HCT116 (cell line): ENCODE data around the gene PNPLA5.

Experiments used
- CTCF ChIP-seq, 3 experiments: fragments of 200-600 bp in 1 of 3; sonication (generic) in 1 of 3; IDR thresholded peaks in 2 of 3; conservative IDR thresholded peaks in 1 of 3; 2 replicates each; pipeline ENCODE4 v1.5.1; 2012 to 2017; ENCODE audit warnings: low read depth in 2 of 3, low read length in 2 of 3, antibody characterized with exemption in 1 of 3, borderline replicate concordance in 1 of 3, control low read depth in 1 of 3, mild to moderate bottlenecking in 1 of 3, mixed read lengths in 1 of 3, mixed run types in 1 of 3, moderate library complexity in 1 of 3; ENCODE audit not compliant: insufficient read depth in 1 of 3
- EGR1 ChIP-seq: IDR thresholded peaks from 2 replicates; pipeline ENCODE4 v1.6.1; 2012; ENCODE audit warnings: low read depth
- ELF1 ChIP-seq: IDR thresholded peaks from 2 replicates; pipeline ENCODE4 v1.6.1; 2012; ENCODE audit warnings: low read depth, borderline replicate concordance
- EZH2 ChIP-seq: fragments of 200-600 bp; sonication (generic); IDR thresholded peaks from 2 replicates; pipeline ENCODE4 v1.6.1; 2017; ENCODE audit warnings: antibody characterized with exemption, mixed run types
- JUND ChIP-seq: IDR thresholded peaks from 2 replicates; pipeline ENCODE4 v1.6.1; 2012
- POLR2A ChIP-seq: IDR thresholded peaks from 2 replicates; pipeline ENCODE4 v1.7.0; 2011; ENCODE audit warnings: borderline replicate concordance; ENCODE audit not compliant: insufficient read depth, insufficient read length; ENCODE audit errors: extremely low read depth
- POLR2AphosphoS5 ChIP-seq: IDR thresholded peaks from 2 replicates; pipeline ENCODE4 v1.6.1; 2011; ENCODE audit warnings: mild to moderate bottlenecking, low read depth, low read length, moderate library complexity
- RAD21 ChIP-seq: IDR thresholded peaks from 2 replicates; pipeline ENCODE4 v1.6.1; 2012; ENCODE audit warnings: low read depth, mild to moderate bottlenecking
- REST ChIP-seq: IDR thresholded peaks from 2 replicates; pipeline ENCODE4 v1.6.1; 2012; ENCODE audit warnings: low read depth
- YY1 ChIP-seq: IDR thresholded peaks from 2 replicates; pipeline ENCODE4 v1.6.1; 2011; ENCODE audit warnings: low read length, low read depth, moderate library complexity, mild to moderate bottlenecking; ENCODE audit not compliant: insufficient replicate concordance; ENCODE audit errors: extremely low read depth
- TF ChIP-seq, protein P1 (sequence below): IDR thresholded peaks from 2 replicates; pipeline ENCODE4 v1.6.1; 2012

- TF ChIP-seq CTCF (IDR thresholded peaks at IDR 0.05 in 2 of 3, conservative IDR thresholded peaks at IDR 0.05 in 1 of 3; ENCODE audit: borderline replicate concordance in 1 of 3, insufficient read depth in 1 of 3, low read depth in 2 of 3, low read length in 2 of 3) (peak; percentile 47 to 97 (median 85); a peak in 5 of 6 replicates), POLR2A (no peak), ELF1 (no peak), EZH2 (no peak), EGR1 (no peak), RAD21 (peak; percentile 51), POLR2AphosphoS5 (no peak), JUND (no peak), REST (no peak), YY1 (peak; percentile 12)
- TF ChIP-seq, protein P1, sequence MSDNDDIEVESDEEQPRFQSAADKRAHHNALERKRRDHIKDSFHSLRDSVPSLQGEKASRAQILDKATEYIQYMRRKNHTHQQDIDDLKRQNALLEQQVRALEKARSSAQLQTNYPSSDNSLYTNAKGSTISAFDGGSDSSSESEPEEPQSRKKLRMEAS: no peak
These were observed 7.1 kb downstream of the PNPLA5 start for GRCh38 chr22:43884600-43885318.
